H9 (cell line): ENCODE data around the gene APBB2. TPM values are rescaled to one million over a fixed set of nuclear protein-coding genes. Genes with fewer than 3 reads are reported as not detected.

Experiments
- DNase-seq: peaks from one replicate; pipeline ENCODE4 v3.0.0-alpha.2; 2017
- H2AFZ ChIP-seq: one replicate; pipeline ENCODE4 v1.6.1; 2013; ENCODE audit warnings: mild to moderate bottlenecking, low read length, control low read depth, moderate library complexity
- H2AK5ac ChIP-seq: 2 replicates; pipeline ENCODE4 v1.6.1; 2013; ENCODE audit warnings: low read length, control low read depth, mixed read lengths; ENCODE audit not compliant: insufficient read length
- H2BK120ac ChIP-seq: one replicate; pipeline ENCODE4 v1.6.1; 2013; ENCODE audit warnings: low read depth, mild to moderate bottlenecking, low read length, control low read depth, inconsistent platforms; ENCODE audit not compliant: poor library complexity, severe bottlenecking
- H2BK12ac ChIP-seq: 2 replicates; pipeline ENCODE4 v1.6.1; 2013; ENCODE audit warnings: low read length, control low read depth, mixed read lengths, low read depth; ENCODE audit not compliant: insufficient read length
- H2BK15ac ChIP-seq: 2 replicates; pipeline ENCODE4 v1.6.1; 2013; ENCODE audit warnings: low read depth, low read length, control low read depth
- H2BK20ac ChIP-seq: one replicate; pipeline ENCODE4 v1.6.1; 2013; ENCODE audit warnings: low read depth, mild to moderate bottlenecking, low read length, control low read depth, inconsistent platforms; ENCODE audit not compliant: poor library complexity, severe bottlenecking
- H2BK5ac ChIP-seq: 2 replicates; pipeline ENCODE4 v1.6.1; 2013; ENCODE audit warnings: low read length, control low read depth, mixed read lengths; ENCODE audit not compliant: insufficient read length
- H3K14ac ChIP-seq: 2 replicates; pipeline ENCODE4 v1.6.1; 2013; ENCODE audit warnings: low read length, control low read depth; ENCODE audit not compliant: insufficient read depth
- H3K18ac ChIP-seq: 2 replicates; pipeline ENCODE4 v1.6.1; 2013; ENCODE audit warnings: low read depth, mild to moderate bottlenecking, mixed read lengths, low read length, control low read depth; ENCODE audit not compliant: insufficient read length
- H3K23ac ChIP-seq: 2 replicates; pipeline ENCODE4 v1.6.1; 2013; ENCODE audit warnings: low read length, control low read depth, mixed read lengths, low read depth; ENCODE audit not compliant: insufficient read length
- H3K23me2 ChIP-seq: 2 replicates; pipeline ENCODE4 v1.6.1; 2013; ENCODE audit warnings: low read depth, mild to moderate bottlenecking, mixed read lengths, low read length, control low read depth; ENCODE audit not compliant: insufficient read length, poor library complexity, severe bottlenecking
- H3K27ac ChIP-seq: 2 replicates; pipeline ENCODE4 v1.5.1; 2013; ENCODE audit warnings: low read length, control low read depth, mixed read lengths, low read depth; ENCODE audit not compliant: insufficient read length
- H3K27me3 ChIP-seq: 2 replicates; pipeline ENCODE4 v1.6.1; 2013; ENCODE audit warnings: low read length, control low read depth, inconsistent platforms; ENCODE audit not compliant: insufficient read depth
- H3K4ac ChIP-seq: 2 replicates; pipeline ENCODE4 v1.6.1; 2013; ENCODE audit warnings: low read depth, mild to moderate bottlenecking, control low read depth, inconsistent platforms, low read length, moderate library complexity
- H3K4me1 ChIP-seq: 2 replicates; pipeline ENCODE4 v1.6.1; 2013; ENCODE audit warnings: low read length, control low read depth, inconsistent platforms; ENCODE audit not compliant: insufficient read depth
- H3K4me2 ChIP-seq: 2 replicates; pipeline ENCODE4 v1.6.1; 2013; ENCODE audit warnings: low read length, control low read depth, mixed read lengths; ENCODE audit not compliant: insufficient read length, insufficient read depth
- H3K56ac ChIP-seq: 2 replicates; pipeline ENCODE4 v1.6.1; 2013; ENCODE audit warnings: low read depth, mild to moderate bottlenecking, mixed read lengths, low read length, control low read depth; ENCODE audit not compliant: insufficient read length
- H3K79me1 ChIP-seq: 2 replicates; pipeline ENCODE4 v1.6.1; 2013; ENCODE audit warnings: low read depth, mild to moderate bottlenecking, moderate library complexity, low read length, control low read depth, inconsistent platforms; ENCODE audit not compliant: insufficient read depth, poor library complexity, severe bottlenecking
- H3K79me2 ChIP-seq: 2 replicates; pipeline ENCODE4 v1.6.1; 2013; ENCODE audit warnings: low read length, control low read depth, inconsistent platforms; ENCODE audit not compliant: insufficient read depth
- H3K9ac ChIP-seq: 2 replicates; pipeline ENCODE4 v1.6.1; 2013; ENCODE audit warnings: low read length, control low read depth, mixed read lengths; ENCODE audit not compliant: insufficient read length; ENCODE audit errors: extremely low read depth
- H3K9me3 ChIP-seq: one replicate; pipeline ENCODE4 v1.6.1; 2013; ENCODE audit warnings: low read depth, low read length, inconsistent platforms; ENCODE audit not compliant: control insufficient read depth
- H3T11ph ChIP-seq: one replicate; pipeline ENCODE4 v1.6.1; 2013; ENCODE audit warnings: mild to moderate bottlenecking, low read length, control low read depth, inconsistent platforms
- H4K20me1 ChIP-seq: one replicate; pipeline ENCODE4 v1.6.1; 2013; ENCODE audit not compliant: control insufficient read depth, insufficient read length, insufficient read depth
- H4K5ac ChIP-seq: 2 replicates; pipeline ENCODE4 v1.6.1; 2013; ENCODE audit warnings: low read depth, mild to moderate bottlenecking, mixed read lengths, low read length, control low read depth; ENCODE audit not compliant: insufficient read length
- H4K8ac ChIP-seq: replicated peaks from 2 replicates; pipeline ENCODE4 v1.6.1; 2013; ENCODE audit warnings: low read length, control low read depth, mixed read lengths, low read depth; ENCODE audit not compliant: insufficient read length
- H4K91ac ChIP-seq: 2 replicates; pipeline ENCODE4 v1.6.1; 2013; ENCODE audit warnings: low read depth, mild to moderate bottlenecking, moderate library complexity, mixed read lengths, low read length, control low read depth; ENCODE audit not compliant: insufficient read length
- H3K27ac Mint-ChIP-seq, 3 experiments: 2 replicates in 2 of 3; 3 replicates in 1 of 3; pipeline ENCODE4 v1.8.0; 2020 to 2021; ENCODE audit warnings: mixed read lengths in 3 of 3, mild to moderate bottlenecking in 1 of 3, moderate library complexity in 1 of 3
- H3K27me3 Mint-ChIP-seq: 2 replicates; pipeline ENCODE4 v1.8.0; 2021; ENCODE audit warnings: low read depth, mild to moderate bottlenecking, moderate library complexity, mixed read lengths
- H3K36me3 Mint-ChIP-seq, 3 experiments: 2 replicates in 2 of 3; 3 replicates in 1 of 3; pipeline ENCODE4 v1.8.0; 2020 to 2021; ENCODE audit warnings: low read depth in 3 of 3, mixed read lengths in 3 of 3; ENCODE audit not compliant: insufficient read depth in 1 of 3
- H3K4me1 Mint-ChIP-seq, 2 experiments: 2 replicates each; pipeline ENCODE4 v1.8.0; 2020; ENCODE audit warnings: mixed read lengths in 2 of 2
- H3K4me3 Mint-ChIP-seq, 2 experiments: 2 replicates in 1 of 2; 3 replicates in 1 of 2; pipeline ENCODE4 v1.8.0; 2020 to 2021; ENCODE audit warnings: mild to moderate bottlenecking in 2 of 2, mixed read lengths in 2 of 2, moderate library complexity in 1 of 2
- H3K9me3 Mint-ChIP-seq, 2 experiments: 2 replicates in 1 of 2; 3 replicates in 1 of 2; pipeline ENCODE4 v1.8.0; 2020; ENCODE audit warnings: mild to moderate bottlenecking in 2 of 2, mixed read lengths in 2 of 2, moderate library complexity in 1 of 2
- CTCF ChIP-seq: fragments of 200-600 bp; sonication (generic); conservative IDR thresholded peaks from 3 replicates; pipeline ENCODE4 v1.8.0; 2021; ENCODE audit warnings: antibody characterized with exemption, mild to moderate bottlenecking
- WGBS: extraction: QIAGEN DNeasy Blood & Tissue Kit; methylation state at CpG from one replicate; pipeline ENCODE4 v1.1.7; 2013; ENCODE audit warnings: missing lambda C conversion rate, low lambda C conversion rate, mixed read lengths; ENCODE audit not compliant: insufficient read length; ENCODE audit errors: extremely low coverage; 5-methylcytosine and 5-hydroxymethylcytosine counted together
- total RNA-seq: library from RNA; stranded (reverse); gene quantifications from 2 replicates; pipeline ENCODE4 v1.2.1, GENCODE V29; 2021

Gene APBB2
- total RNA-seq, 1 experiment from 2014 or later = 39.6 TPM

- Histone ChIP-seq H4K91ac (no peak within 1 kb of the TSS), H3K79me1 (no peaks in the 10 kb centered on the region), H3K9me3 (no peaks in the 10 kb centered on the region), H4K20me1 (no peaks in the 10 kb centered on the region), H3K4me1 (no peaks in the 10 kb centered on the region; the same call in 1 of the 2 replicates), H3K18ac (peak within 1 kb of the TSS; percentile 49), H2AK5ac (no peak within 1 kb of the TSS), H3K56ac (no peak within 1 kb of the TSS), H4K5ac (no peak within 1 kb of the TSS), H3K14ac (peak within 1 kb of the TSS; percentile 55), H3K23me2 (peaks cover 13% of the 10 kb centered on the region), H3K27ac (no peak within 1 kb of the TSS), H2AFZ (no peak within 1 kb of the TSS), H2BK120ac (no peak within 1 kb of the TSS), H3K4ac (no peak within 1 kb of the TSS), H3K9ac (peak within 1 kb of the TSS; percentile 91), H2BK20ac (no peak within 1 kb of the TSS), H2BK5ac (no peak within 1 kb of the TSS), H2BK15ac (no peak within 1 kb of the TSS), H3K4me2 (peak within 1 kb of the TSS; percentile 73), H3K23ac (no peak within 1 kb of the TSS), H3T11ph (no peak within 1 kb of the TSS), H4K8ac (no peak within 1 kb of the TSS), H3K27me3 (no peaks in the 10 kb centered on the region), H2BK12ac (no peak within 1 kb of the TSS), H3K79me2 (no peaks in the 10 kb centered on the region; the same call in 1 of the 2 replicates)
- WGBS = no CpG with 5 or more reads among the region's 55 CpGs
- H3K27ac Mint-ChIP-seq = peak within 1 kb of the TSS; percentile 90 to 94 (median 94)
- TF ChIP-seq CTCF = no peak
- peak; percentile 96 for DNase-seq
- H3K9me3 Mint-ChIP-seq = peaks cover 2 to 3% of the 10 kb centered on the region in 2 experiments; a peak in 2 of 5 replicates
- H3K36me3 Mint-ChIP-seq = peaks cover 34 to 45% (median 40%) of the 10 kb centered on the region in 3 experiments
- peak within 1 kb of the TSS; percentile 89 to 96 for H3K4me3 Mint-ChIP-seq
- H3K4me1 Mint-ChIP-seq = peaks cover 20 to 30% of the 10 kb centered on the region in 2 experiments
- peaks cover 2% of the 10 kb centered on the region; the same call in 1 of the 2 replicates for H3K27me3 Mint-ChIP-seq
Measured at GRCh38 chr4:41256740-41257256, 42.5 kb upstream of the APBB2 start, which contains the start of gene UCHL1. Gene UCHL1 (plus strand): TSS chr4:41256928. CDS start chr4:41256977, 49 bp downstream.
